Adrenal gland (tissue), 5 donors: Measurements from ENCODE around the gene DNAH3.
"Not testable (repeated sequence)": the region's sequence is repeated elsewhere in the genome, so short reads cannot be mapped to it uniquely, and the experiment has no call there.

Experiments
- CTCF ChIP-seq, 6 experiments: fragments of 450-650 bp in 4 of 6; fragments of 200-600 bp in 2 of 6; sonication (generic) in 1 of 6; IDR thresholded peaks; 1 replicate in 5 of 6; 2 replicates in 1 of 6; pipeline versions ENCODE4 v1.5.1 to v1.8.0; 2016 to 2021; ENCODE audit warnings: antibody characterized with exemption in 6 of 6, mild to moderate bottlenecking in 2 of 6, moderate library complexity in 1 of 6
- POLR2A ChIP-seq, 2 donors: fragments of 450-650 bp; IDR thresholded peaks; one replicate each; pipeline ENCODE4 v1.6.1; 2017; ENCODE audit warnings: antibody characterized with exemption in 2 of 2, mild to moderate bottlenecking in 2 of 2, moderate library complexity in 1 of 2
- donor health status: DM: no; HTN: no; CAD: no.

GRCh38 chr16:20989496-20990070 lies 161.1 kb downstream of the DNAH3 start:
- not testable (repeated sequence) for TF ChIP-seq POLR2A, CTCF (IDR thresholded peaks at IDR 0.05)
